ENCODE measurements around the gene NECTIN1.

GRCh38 chr11:119602745-119603373, 126.1 kb downstream of the NECTIN1 start:
- TF ChIP-seq CTCF (IDR thresholded peaks at IDR 0.05) (no peak), POLR2A (IDR thresholded peaks at IDR 0.05) (no peak)
